ENCODE results near the gene CD14.

DNA sequence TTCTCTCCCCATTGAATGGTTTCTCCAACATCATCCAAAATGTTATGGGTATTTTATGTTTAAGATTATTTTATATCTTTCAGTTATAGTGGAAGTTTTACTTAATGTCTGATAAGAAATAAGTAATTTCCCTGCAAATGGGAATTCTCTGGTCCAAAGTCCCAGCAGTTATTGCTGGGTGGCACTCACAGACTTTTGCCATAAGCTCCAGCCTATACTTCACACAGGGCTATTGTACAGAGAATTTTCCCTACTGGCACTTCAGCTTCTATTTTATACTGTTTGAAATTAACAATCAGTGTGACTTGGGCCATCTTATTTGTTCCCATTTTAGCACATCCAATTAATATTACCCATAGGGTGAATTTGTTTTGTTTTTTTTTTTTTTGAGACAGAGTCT, 32.9 kb downstream of the CD14 start:
- TF ChIP-seq, protein P1, sequence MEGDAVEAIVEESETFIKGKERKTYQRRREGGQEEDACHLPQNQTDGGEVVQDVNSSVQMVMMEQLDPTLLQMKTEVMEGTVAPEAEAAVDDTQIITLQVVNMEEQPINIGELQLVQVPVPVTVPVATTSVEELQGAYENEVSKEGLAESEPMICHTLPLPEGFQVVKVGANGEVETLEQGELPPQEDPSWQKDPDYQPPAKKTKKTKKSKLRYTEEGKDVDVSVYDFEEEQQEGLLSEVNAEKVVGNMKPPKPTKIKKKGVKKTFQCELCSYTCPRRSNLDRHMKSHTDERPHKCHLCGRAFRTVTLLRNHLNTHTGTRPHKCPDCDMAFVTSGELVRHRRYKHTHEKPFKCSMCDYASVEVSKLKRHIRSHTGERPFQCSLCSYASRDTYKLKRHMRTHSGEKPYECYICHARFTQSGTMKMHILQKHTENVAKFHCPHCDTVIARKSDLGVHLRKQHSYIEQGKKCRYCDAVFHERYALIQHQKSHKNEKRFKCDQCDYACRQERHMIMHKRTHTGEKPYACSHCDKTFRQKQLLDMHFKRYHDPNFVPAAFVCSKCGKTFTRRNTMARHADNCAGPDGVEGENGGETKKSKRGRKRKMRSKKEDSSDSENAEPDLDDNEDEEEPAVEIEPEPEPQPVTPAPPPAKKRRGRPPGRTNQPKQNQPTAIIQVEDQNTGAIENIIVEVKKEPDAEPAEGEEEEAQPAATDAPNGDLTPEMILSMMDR (IDR thresholded peaks at IDR 0.05; ENCODE audit: extremely low read depth in 1 of 2, insufficient read depth in 1 of 2, low read depth in 1 of 2, low read length in 2 of 2): no peak
- TF ChIP-seq POLR2AphosphoS5 (IDR thresholded peaks at IDR 0.05; ENCODE audit: insufficient read depth, low read depth, low read length) (no peak), POLR2A (IDR thresholded peaks at IDR 0.05; ENCODE audit: low read depth, low read length) (no peak), GATA2 (IDR thresholded peaks at IDR 0.05; ENCODE audit: insufficient read depth, insufficient read length, low read depth, low read length) (no peak)
- TF ChIP-seq, protein P2, sequence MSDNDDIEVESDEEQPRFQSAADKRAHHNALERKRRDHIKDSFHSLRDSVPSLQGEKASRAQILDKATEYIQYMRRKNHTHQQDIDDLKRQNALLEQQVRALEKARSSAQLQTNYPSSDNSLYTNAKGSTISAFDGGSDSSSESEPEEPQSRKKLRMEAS (IDR thresholded peaks at IDR 0.05; ENCODE audit: insufficient read depth, insufficient read length): no peak

Measured in endothelial cell of umbilical vein (primary cell).